ENCODE measurements around the gene SCAMP4. TPM values are rescaled to one million over a fixed set of nuclear protein-coding genes. Genes with fewer than 3 reads are reported as not detected.

The SCAMP4 gene
- total RNA-seq, 2 experiments from 2014 or later = 21.3 to 49.9 TPM

DNA sequence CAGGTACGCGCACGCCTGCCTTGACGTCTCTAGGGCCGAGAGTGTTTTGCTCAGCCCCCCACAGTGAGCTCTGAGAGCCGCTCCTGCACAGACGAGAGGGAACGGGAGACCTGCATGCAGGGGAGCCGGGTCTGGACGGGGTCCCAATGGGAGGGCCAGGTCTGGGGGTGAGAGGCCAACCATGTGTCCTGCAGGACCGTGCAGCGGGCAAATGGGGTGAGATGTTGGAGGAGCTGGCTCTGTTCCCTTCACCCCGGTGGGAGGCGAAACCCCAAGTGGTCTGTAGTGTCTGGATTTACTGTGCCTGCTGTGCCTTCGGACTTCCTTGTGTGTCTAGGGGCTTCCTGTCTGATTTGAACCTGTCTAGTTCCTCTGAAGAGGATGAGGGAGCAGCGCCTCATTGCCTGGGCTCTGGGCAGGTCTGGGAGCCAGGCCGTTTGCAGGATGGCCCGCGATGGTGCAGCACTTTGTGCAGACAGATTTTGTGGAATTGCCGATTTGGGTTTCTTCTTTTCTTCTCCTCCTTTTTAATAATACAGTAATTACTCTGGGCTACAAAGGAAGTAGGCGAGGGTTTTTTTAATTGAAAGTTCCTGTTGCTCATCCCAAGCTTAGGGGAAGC lies 37.8 kb downstream of the SCAMP4 start:
- TF ChIP-seq, protein P1, sequence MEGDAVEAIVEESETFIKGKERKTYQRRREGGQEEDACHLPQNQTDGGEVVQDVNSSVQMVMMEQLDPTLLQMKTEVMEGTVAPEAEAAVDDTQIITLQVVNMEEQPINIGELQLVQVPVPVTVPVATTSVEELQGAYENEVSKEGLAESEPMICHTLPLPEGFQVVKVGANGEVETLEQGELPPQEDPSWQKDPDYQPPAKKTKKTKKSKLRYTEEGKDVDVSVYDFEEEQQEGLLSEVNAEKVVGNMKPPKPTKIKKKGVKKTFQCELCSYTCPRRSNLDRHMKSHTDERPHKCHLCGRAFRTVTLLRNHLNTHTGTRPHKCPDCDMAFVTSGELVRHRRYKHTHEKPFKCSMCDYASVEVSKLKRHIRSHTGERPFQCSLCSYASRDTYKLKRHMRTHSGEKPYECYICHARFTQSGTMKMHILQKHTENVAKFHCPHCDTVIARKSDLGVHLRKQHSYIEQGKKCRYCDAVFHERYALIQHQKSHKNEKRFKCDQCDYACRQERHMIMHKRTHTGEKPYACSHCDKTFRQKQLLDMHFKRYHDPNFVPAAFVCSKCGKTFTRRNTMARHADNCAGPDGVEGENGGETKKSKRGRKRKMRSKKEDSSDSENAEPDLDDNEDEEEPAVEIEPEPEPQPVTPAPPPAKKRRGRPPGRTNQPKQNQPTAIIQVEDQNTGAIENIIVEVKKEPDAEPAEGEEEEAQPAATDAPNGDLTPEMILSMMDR (conservative IDR thresholded peaks at IDR 0.05; ENCODE audit: low read length) = no peak
- TF ChIP-seq EZH2phosphoT487 (IDR thresholded peaks at IDR 0.05; ENCODE audit: borderline replicate concordance, low read depth, low read length) = no peak
- peaks cover 5% of the 10 kb centered on the region; the same call in 1 of the 2 replicates for H3K36me3 ChIP-seq (ENCODE audit: insufficient read depth, low read length)
- H2AFZ ChIP-seq (ENCODE audit: low read length) = no peak overlapping the region
- H3K4me2 ChIP-seq (ENCODE audit: low read length) = peak overlapping the region; percentile 89
- ChIA-PET CTCF (ENCODE audit: unreplicated experiment) (no interaction called here), POLR2A (no interaction called here)
- H3K27ac ChIP-seq (ENCODE audit: low read depth, low read length, poor library complexity, severe bottlenecking) = peak overlapping the region; percentile 79
- no peaks in the 10 kb centered on the region for H3K9me3 ChIP-seq (ENCODE audit: low read length)
- peak overlapping the region; percentile 95 for H3K4me3 ChIP-seq (ENCODE audit: low read depth, low read length, poor library complexity, severe bottlenecking)
- peaks cover 55% of the 10 kb centered on the region for H3K79me2 ChIP-seq (ENCODE audit: insufficient read depth, low read depth, low read length)
- intact Hi-C loops (cut with micrococcal nuclease; ENCODE audit: unreplicated experiment) = no loop called here
- H3K9me2 ChIP-seq (ENCODE audit: insufficient read depth, low read length) = no peaks in the 10 kb centered on the region
- BruUV-seq (replicated peaks) = TSS peak; percentile 51
- H3K4me1 ChIP-seq (ENCODE audit: insufficient read depth, low read length, poor library complexity, severe bottlenecking) = peaks cover 28% of the 10 kb centered on the region
- peak; percentile 37 for DNase-seq (ENCODE audit: low spot score)
- no peaks in the 10 kb centered on the region; the same call in 1 of the 2 replicates for H4K20me1 ChIP-seq (ENCODE audit: insufficient read depth, low read length)

DNA sequence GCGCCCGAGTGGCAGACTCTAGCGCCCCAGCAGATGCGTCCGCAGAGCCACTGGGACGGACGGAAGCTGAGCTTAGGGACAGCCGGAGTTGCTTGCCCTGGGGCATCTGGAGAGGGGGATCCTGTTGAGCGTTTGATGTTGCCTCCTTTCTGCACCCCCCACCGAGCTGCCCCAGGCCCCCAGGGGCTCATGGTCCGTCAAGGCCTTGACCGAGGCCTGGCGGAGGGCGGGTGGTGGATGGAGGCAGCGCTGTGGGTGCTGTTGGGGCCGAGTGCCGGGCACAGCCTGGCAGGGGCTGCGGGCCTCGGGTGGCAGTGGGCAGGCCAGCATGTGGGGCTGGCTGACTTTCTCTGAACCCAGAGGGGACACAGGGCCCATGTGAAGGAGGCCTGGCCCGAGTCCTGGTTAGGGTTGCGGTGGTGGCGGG lies 38.5 kb downstream of the SCAMP4 start:
- ChIA-PET POLR2A (no interaction called here), CTCF (ENCODE audit: unreplicated experiment) (no interaction called here)
- Histone ChIP-seq H3K4me3 (ENCODE audit: low read depth, low read length, poor library complexity, severe bottlenecking) (peak overlapping the region; percentile 95), H3K79me2 (ENCODE audit: insufficient read depth, low read depth, low read length) (peaks cover 55% of the 10 kb centered on the region), H3K9me2 (ENCODE audit: insufficient read depth, low read length) (no peaks in the 10 kb centered on the region), H4K20me1 (ENCODE audit: insufficient read depth, low read length) (no peaks in the 10 kb centered on the region; the same call in 1 of the 2 replicates), H3K4me1 (ENCODE audit: insufficient read depth, low read length, poor library complexity, severe bottlenecking) (peaks cover 28% of the 10 kb centered on the region), H3K9me3 (ENCODE audit: low read length) (no peaks in the 10 kb centered on the region), H3K27ac (ENCODE audit: low read depth, low read length, poor library complexity, severe bottlenecking) (peak overlapping the region; percentile 79), H3K36me3 (ENCODE audit: insufficient read depth, low read length) (peaks cover 5% of the 10 kb centered on the region; the same call in 1 of the 2 replicates), H3K4me2 (ENCODE audit: low read length) (peak overlapping the region; percentile 89), H2AFZ (ENCODE audit: low read length) (no peak overlapping the region)
- DNase-seq (ENCODE audit: low spot score) = no peak
- TF ChIP-seq EZH2phosphoT487 (IDR thresholded peaks at IDR 0.05; ENCODE audit: borderline replicate concordance, low read depth, low read length) = no peak
- TF ChIP-seq, protein P1 (conservative IDR thresholded peaks at IDR 0.05; ENCODE audit: low read length) = no peak
- BruUV-seq (replicated peaks) = no TSS peak
- intact Hi-C loops (cut with micrococcal nuclease; ENCODE audit: unreplicated experiment) = no loop called here

All from OCI-LY7 (cell line).